NCI-H526 treated with DMSO at 0.1 percent for 48 hours (cell line): ENCODE results near the gene ANKRD13B.

Experiments used
- DNase-seq: peaks from one replicate; lab custom pipeline; 2025; lab: John Stamatoyannopoulos, UW

The ANKRD13B gene

GRCh38 chr17:29581583-29582253, 11.2 kb upstream of the ANKRD13B start:
- no peak for DNase-seq

GRCh38 chr17:29582254-29582765, 10.6 kb upstream of the ANKRD13B start:
- DNase-seq: no peak

- DNase-seq: no peak
Observed at GRCh38 chr17:29582772-29583171, 10.2 kb upstream of the ANKRD13B start.

GRCh38 chr17:29583324-29584248, 9.3 kb upstream of the ANKRD13B start:
- DNase-seq: no peak

- no peak for DNase-seq
Observed at GRCh38 chr17:29584452-29585079, 8.4 kb upstream of the ANKRD13B start.

- no peak for DNase-seq
Observed at GRCh38 chr17:29585080-29585751, 7.7 kb upstream of the ANKRD13B start.

- no peak for DNase-seq
Observed at GRCh38 chr17:29586676-29587469, 6.1 kb upstream of the ANKRD13B start.

GRCh38 chr17:29587591-29587990, 5.3 kb upstream of the ANKRD13B start:
- DNase-seq: no peak

GRCh38 chr17:29588017-29588561, 4.8 kb upstream of the ANKRD13B start:
- DNase-seq: no peak

- DNase-seq: peak; percentile 58
Observed at GRCh38 chr17:29588562-29589411, 4.1 kb upstream of the ANKRD13B start.

GRCh38 chr17:29589524-29590410, 3.2 kb upstream of the ANKRD13B start, which contains the start of gene GIT1:
Gene GIT1 (minus strand): TSS chr17:29589648. CDS start chr17:29589378, 270 bp downstream.
- DNase-seq: peak; percentile 89

GRCh38 chr17:29590411-29591145, 2.4 kb upstream of the ANKRD13B start:
- DNase-seq: peak; percentile 88

GRCh38 chr17:29591146-29591736, 1.7 kb upstream of the ANKRD13B start:
- DNase-seq: peak; percentile 88

GRCh38 chr17:29591737-29592608, 959 bp upstream of the ANKRD13B start:
- DNase-seq: peak; percentile 94

- peak; percentile 50 for DNase-seq
Observed at GRCh38 chr17:29593591-29594518, 923 bp downstream of the ANKRD13B start.
